ENCODE results near the gene RNPS1. TPM values are rescaled to one million over a fixed set of nuclear protein-coding genes. Genes with fewer than 3 reads are reported as not detected.

RNPS1 gene
- total and polyA plus RNA-seq, 12 donors = 83.5 to 176 (median 110) TPM

- Histone ChIP-seq H3K27ac (no peak overlapping the region), H3K36me3 (replicated peaks in 1 of 2) (peaks cover 0 to 39% of the 10 kb centered on the region in 2 donors), H3K4me1 (replicated peaks in 1 of 2) (peaks cover 12 to 21% of the 10 kb centered on the region in 2 donors), H3K4me3 (no peak overlapping the region), H3K9me3 (replicated peaks in 1 of 3) (no peaks in the 10 kb centered on the region), H3K27me3 (peaks cover 9% of the 10 kb centered on the region)
- intact Hi-C loops (cut with DNase I) = no loop called here
- DNase-seq = no peak
- whole genome bisulfite sequencing, 4 donors = 10 to 80% (median 22%) methylated on average over 3 to 65 of the region's 65 CpGs
- no peak for TF ChIP-seq CTCF (IDR thresholded peaks at IDR 0.05)
- no peak for TF ChIP-seq POLR2A (IDR thresholded peaks at IDR 0.05)
Observed at GRCh38 chr16:2237493-2238149, 30.3 kb downstream of the RNPS1 start.

GRCh38 chr16:2237102-2237482 is 30.8 kb downstream of the RNPS1 start:
- Histone ChIP-seq H3K27ac (no peak overlapping the region), H3K36me3 (replicated peaks in 1 of 2) (peaks cover 0 to 39% of the 10 kb centered on the region in 2 donors), H3K9me3 (replicated peaks in 1 of 3) (no peaks in the 10 kb centered on the region), H3K4me3 (peak overlapping the region in 1 of 4 donors; percentile 7), H3K27me3 (peaks cover 9% of the 10 kb centered on the region), H3K4me1 (replicated peaks in 1 of 2) (peaks cover 12 to 21% of the 10 kb centered on the region in 2 donors)
- 6 to 10% (median 8%) methylated on average over 16 to 40 of the region's 40 CpGs; no CpG with 5 or more reads in 1 of the 4 donors for WGBS, 4 donors
- intact Hi-C loops (cut with DNase I) = no loop called here
- DNase-seq = no peak
- TF ChIP-seq POLR2A (IDR thresholded peaks at IDR 0.05) = no peak
- TF ChIP-seq CTCF (IDR thresholded peaks at IDR 0.05) = no peak

GRCh38 chr16:2236337-2237101 is 31.4 kb downstream of the RNPS1 start, which contains the start of gene DNASE1L2:
Gene DNASE1L2 (plus strand): TSS chr16:2236444. CDS start chr16:2236817, 373 bp downstream.
- Histone ChIP-seq H3K4me1 (replicated peaks in 1 of 2) (peaks cover 12 to 21% of the 10 kb centered on the region in 2 donors), H3K36me3 (replicated peaks in 1 of 2) (peaks cover 0 to 43% of the 10 kb centered on the region in 2 donors), H3K27ac (no peak within 1 kb of the TSS), H3K9me3 (replicated peaks in 1 of 3) (no peaks in the 10 kb centered on the region), H3K27me3 (peaks cover 9% of the 10 kb centered on the region), H3K4me3 (peak within 1 kb of the TSS in 1 of 4 donors; percentile 7)
- DNase-seq = no peak
- intact Hi-C loops (cut with DNase I) = no loop called here
- no peak for TF ChIP-seq POLR2A (IDR thresholded peaks at IDR 0.05)
- no peak for TF ChIP-seq CTCF (IDR thresholded peaks at IDR 0.05)
- WGBS, 4 donors = 5 to 7% (median 6%) methylated on average over 8 to 63 of the region's 64 CpGs; no CpG with 5 or more reads in 1 of the 4 donors

- H3K36me3 ChIP-seq (replicated peaks in 1 of 2) = peaks cover 0 to 50% of the 10 kb centered on the region in 2 donors
- WGBS, 4 donors = 50 to 82% (median 76%) methylated on average over 2 to 19 of the region's 19 CpGs
- H3K27me3 ChIP-seq = peaks cover 9% of the 10 kb centered on the region
- peaks cover 12 to 21% of the 10 kb centered on the region in 2 donors for H3K4me1 ChIP-seq (replicated peaks in 1 of 2)
- DNase-seq = no peak
- intact Hi-C loops (cut with DNase I) = no loop called here
- H3K9me3 ChIP-seq (replicated peaks in 1 of 3) = no peaks in the 10 kb centered on the region
- TF ChIP-seq CTCF (IDR thresholded peaks at IDR 0.05) (no peak), POLR2A (IDR thresholded peaks at IDR 0.05) (no peak)
- H3K4me3 ChIP-seq = no peak overlapping the region
- no peak overlapping the region for H3K27ac ChIP-seq
Observed at GRCh38 chr16:2235695-2236336, 32.1 kb downstream of the RNPS1 start.

Data from adrenal gland (tissue), 12 donors.